Measurements from ENCODE around the gene CYP27C1.

DNA sequence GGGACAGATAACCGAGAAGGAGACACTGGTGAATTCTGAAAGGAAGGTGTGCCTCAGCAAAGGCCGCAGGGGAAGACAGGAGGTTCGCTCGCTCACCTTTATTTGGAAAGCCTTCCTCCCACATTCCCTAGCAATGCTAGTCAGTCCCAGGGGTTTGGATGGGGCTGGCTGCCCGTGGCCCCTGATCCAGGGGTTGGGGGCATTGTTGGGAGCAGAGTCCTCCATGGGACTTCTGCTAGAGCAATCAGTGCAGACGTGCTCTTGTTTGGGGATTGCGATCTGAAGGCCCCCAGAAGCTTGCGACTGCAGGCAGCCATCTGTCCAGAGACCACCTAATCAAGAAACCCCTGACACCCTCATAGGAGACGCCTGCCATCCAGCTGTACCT is 6.0 kb upstream of the CYP27C1 start:
- TF ChIP-seq CTCF (optimal IDR thresholded peaks at IDR 0.05 in 1 of 3, IDR thresholded peaks at IDR 0.05 in 1 of 3, conservative IDR thresholded peaks at IDR 0.05 in 1 of 3; ENCODE audit: extremely low read depth in 1 of 3, insufficient read depth in 2 of 3, low read length in 3 of 3) (no peak), EZH2 (IDR thresholded peaks at IDR 0.05; ENCODE audit: low read length) (no peak)
